ENCODE data around the gene ANK3.
"Not testable (repeated sequence)": the region's sequence is repeated elsewhere in the genome, so short reads cannot be mapped to it uniquely, and the experiment has no call there.

ANK3 gene

GRCh38 chr10:60299961-60300883 lies 89.5 kb downstream of the ANK3 start:
- no peak for DNase-seq

GRCh38 chr10:60299390-60299778 lies 90.3 kb downstream of the ANK3 start:
- no peak for DNase-seq

GRCh38 chr10:60298408-60299389 lies 91.0 kb downstream of the ANK3 start:
- DNase-seq = no peak

GRCh38 chr10:60296073-60296472 lies 93.6 kb downstream of the ANK3 start:
- no peak for DNase-seq

- DNase-seq = no peak
These were observed 94.4 kb downstream of the ANK3 start for GRCh38 chr10:60295028-60295937.

- DNase-seq = no peak
These were observed 96.0 kb downstream of the ANK3 start for GRCh38 chr10:60293581-60294175.

GRCh38 chr10:60292998-60293397 lies 96.7 kb downstream of the ANK3 start:
- no peak for DNase-seq

GRCh38 chr10:60292536-60292935 lies 97.1 kb downstream of the ANK3 start:
- not testable (repeated sequence) for DNase-seq

GRCh38 chr10:60291344-60291930 lies 98.2 kb downstream of the ANK3 start:
- no peak for DNase-seq

GRCh38 chr10:60290558-60290957 lies 99.1 kb downstream of the ANK3 start:
- DNase-seq = no peak

- no peak for DNase-seq
These were observed 99.9 kb downstream of the ANK3 start for GRCh38 chr10:60289800-60290199.

- no peak for DNase-seq
These were observed 101.4 kb downstream of the ANK3 start for GRCh38 chr10:60288256-60288655.

GRCh38 chr10:60286559-60286958 lies 103.1 kb downstream of the ANK3 start:
- no peak for DNase-seq

GRCh38 chr10:60283397-60283796 lies 106.3 kb downstream of the ANK3 start:
- no peak for DNase-seq

- DNase-seq = no peak
These were observed 106.8 kb downstream of the ANK3 start for GRCh38 chr10:60282771-60283353.

- DNase-seq = no peak
These were observed 107.8 kb downstream of the ANK3 start for GRCh38 chr10:60281792-60282353.

GRCh38 chr10:60281331-60281730 lies 108.3 kb downstream of the ANK3 start:
- DNase-seq = no peak

GRCh38 chr10:60280475-60280874 lies 109.2 kb downstream of the ANK3 start:
- DNase-seq = no peak

- DNase-seq = no peak
These were observed 112.0 kb downstream of the ANK3 start for GRCh38 chr10:60277656-60278055.

- no peak for DNase-seq
These were observed 113.4 kb downstream of the ANK3 start for GRCh38 chr10:60276232-60276631.
